ENCODE results near the gene MRNIP.
A peak's percentile ranks its signal among the peaks of the same experiment; 100 is the strongest.

Gene MRNIP

DNA sequence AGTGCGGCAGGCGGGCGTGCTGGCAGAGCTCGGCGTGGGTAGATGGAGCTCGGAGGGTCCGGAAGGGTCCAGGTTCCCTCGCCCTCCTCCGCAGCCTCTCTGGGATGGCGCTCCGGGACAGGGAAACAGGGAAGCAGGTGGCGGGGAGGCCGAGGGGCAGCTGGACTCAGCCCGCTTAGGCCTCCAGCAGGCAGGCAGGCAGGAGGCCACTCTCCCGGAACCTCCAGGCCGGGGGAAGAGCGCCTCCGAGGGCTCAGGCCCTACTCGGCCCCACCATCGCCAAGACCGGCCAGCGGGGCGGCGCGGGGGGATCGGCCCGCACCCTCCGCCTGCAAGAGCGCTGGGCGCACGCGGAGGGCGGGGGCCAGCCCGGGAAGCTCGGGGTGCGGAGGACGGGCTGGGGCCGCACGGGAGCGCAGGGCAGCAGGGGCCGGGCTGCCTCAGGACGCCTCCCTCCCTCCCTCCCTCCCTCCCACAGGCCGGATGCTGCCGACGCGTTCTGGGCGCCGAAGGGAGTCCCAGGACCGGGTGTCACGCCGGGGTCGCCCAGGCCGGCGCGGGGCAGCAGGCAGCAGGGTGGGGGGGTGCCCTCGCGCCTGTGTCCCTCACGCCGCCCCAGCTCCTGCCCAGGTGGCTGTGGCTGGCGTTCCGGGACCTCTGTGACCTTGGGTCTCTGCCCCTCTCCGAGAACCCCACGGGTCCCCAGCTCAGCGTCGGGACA lies 52.9 kb downstream of the MRNIP start:
- no peak for TF ChIP-seq EP300 (IDR thresholded peaks at IDR 0.05; ENCODE audit: borderline replicate concordance)
- no peak for TF ChIP-seq TAF1 (IDR thresholded peaks at IDR 0.05; ENCODE audit: low read depth)
- TF ChIP-seq EGR1 (IDR thresholded peaks at IDR 0.05) = no peak
- no peak for TF ChIP-seq CREB1 (IDR thresholded peaks at IDR 0.05; ENCODE audit: low read depth)
- TF ChIP-seq RAD21 (IDR thresholded peaks at IDR 0.05; ENCODE audit: low read depth) = no peak
- no peak for TF ChIP-seq YY1 (IDR thresholded peaks at IDR 0.05; ENCODE audit: low read depth)
- no peak for TF ChIP-seq ZBTB7A (IDR thresholded peaks at IDR 0.05; ENCODE audit: low read depth)

DNA sequence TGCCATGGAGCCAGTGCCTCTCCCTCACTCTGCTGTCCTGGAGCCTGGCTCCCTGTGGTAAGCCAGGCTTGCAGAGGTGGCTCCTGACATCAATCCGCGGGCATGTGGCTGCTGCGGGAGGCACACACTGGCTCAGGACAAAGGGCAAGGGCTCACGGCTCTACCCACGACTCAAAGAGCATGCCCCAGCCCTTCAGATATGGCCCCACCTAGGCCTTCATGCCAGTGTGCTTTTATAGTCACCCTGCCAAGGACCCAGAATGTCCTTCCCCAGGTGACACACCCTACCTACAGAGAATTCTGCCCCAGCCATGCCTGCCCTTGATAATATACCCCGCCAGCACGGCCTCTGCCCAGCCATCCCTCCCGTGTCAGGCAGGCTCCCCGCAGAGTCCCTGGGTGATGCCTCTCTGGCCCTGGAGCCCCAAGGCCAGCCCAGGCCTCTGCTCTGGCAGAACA lies 53.5 kb downstream of the MRNIP start:
- no peak for TF ChIP-seq NFIC (IDR thresholded peaks at IDR 0.05)

DNA sequence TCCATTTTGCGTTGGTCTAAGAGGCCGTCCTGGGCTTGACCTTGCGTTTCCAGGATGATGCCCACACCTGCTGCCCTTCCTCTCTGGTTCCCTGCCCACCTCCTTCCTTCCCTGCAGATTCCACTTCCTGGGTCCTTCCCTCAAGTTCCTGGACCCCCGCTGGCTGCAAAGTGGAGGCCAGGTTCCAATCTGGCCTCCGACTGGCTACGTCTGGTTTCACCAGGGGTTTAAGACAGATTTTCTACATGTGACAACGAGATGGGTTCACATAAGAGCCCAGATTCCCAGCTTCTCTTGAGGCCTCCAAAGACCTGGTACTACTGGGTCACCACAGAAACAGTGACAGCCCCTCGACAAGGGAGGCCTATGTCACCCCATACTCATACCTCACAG lies 54.1 kb downstream of the MRNIP start:
- TF ChIP-seq TAF1 (IDR thresholded peaks at IDR 0.05; ENCODE audit: low read depth) (no peak), NFIC (IDR thresholded peaks at IDR 0.05) (no peak), RAD21 (IDR thresholded peaks at IDR 0.05; ENCODE audit: low read depth) (no peak)

DNA sequence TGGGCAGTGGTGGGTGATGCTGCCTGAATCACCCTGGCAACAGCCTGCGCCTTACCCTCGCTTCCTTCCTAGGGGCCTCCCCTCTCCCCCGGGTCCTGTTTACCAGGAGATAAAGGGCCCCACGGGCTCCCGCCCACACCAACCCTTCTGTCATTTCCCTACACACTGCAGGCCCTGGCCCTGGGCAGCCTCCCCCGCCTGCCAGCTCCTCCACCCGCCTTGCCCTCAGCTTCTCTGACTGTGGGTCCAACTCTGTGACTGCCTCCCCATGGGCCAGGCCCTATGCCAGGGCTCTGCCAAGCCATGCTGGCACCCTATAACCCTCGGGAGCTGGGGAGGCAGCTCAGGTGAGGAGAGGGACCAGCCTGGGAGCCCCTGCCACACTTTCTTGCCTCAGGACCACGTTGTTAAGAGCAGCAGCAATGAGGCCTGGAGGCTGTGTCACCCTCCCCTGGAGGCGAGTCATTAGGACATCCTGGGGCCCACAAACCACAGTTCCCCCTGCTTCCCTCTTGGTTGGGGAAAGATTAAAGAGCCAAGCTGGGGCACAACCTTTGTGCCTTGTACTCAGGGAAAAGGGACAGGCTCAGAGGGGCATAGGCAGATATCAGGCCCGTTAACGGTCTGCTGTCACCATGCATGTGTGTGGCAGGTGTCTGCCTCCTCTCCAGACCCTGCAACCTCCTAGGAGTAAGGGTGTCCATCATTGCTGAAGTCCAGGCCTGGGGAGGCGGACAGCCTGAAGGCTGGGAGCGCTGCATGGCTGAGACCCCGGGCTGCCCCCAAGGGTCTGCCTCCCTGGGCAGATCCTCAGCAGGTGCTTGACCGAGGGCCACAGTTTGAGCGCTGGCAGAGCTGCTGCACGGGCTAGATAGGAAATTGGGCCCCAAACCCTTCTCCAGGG lies 54.7 kb downstream of the MRNIP start:
- no peak for TF ChIP-seq RAD21 (IDR thresholded peaks at IDR 0.05; ENCODE audit: low read depth)

GRCh38 chr5:179802950-179803562 lies 55.6 kb downstream of the MRNIP start:
- no peak for TF ChIP-seq CEBPB (IDR thresholded peaks at IDR 0.05)
- TF ChIP-seq, protein P1, sequence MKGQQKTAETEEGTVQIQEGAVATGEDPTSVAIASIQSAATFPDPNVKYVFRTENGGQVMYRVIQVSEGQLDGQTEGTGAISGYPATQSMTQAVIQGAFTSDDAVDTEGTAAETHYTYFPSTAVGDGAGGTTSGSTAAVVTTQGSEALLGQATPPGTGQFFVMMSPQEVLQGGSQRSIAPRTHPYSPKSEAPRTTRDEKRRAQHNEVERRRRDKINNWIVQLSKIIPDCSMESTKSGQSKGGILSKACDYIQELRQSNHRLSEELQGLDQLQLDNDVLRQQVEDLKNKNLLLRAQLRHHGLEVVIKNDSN (IDR thresholded peaks at IDR 0.05) = no peak
- 0 out of 2 replicates have a peak, but pooled peaks have one; percentile 43 for TF ChIP-seq ZBTB7A (IDR thresholded peaks at IDR 0.05; ENCODE audit: low read depth)

DNA sequence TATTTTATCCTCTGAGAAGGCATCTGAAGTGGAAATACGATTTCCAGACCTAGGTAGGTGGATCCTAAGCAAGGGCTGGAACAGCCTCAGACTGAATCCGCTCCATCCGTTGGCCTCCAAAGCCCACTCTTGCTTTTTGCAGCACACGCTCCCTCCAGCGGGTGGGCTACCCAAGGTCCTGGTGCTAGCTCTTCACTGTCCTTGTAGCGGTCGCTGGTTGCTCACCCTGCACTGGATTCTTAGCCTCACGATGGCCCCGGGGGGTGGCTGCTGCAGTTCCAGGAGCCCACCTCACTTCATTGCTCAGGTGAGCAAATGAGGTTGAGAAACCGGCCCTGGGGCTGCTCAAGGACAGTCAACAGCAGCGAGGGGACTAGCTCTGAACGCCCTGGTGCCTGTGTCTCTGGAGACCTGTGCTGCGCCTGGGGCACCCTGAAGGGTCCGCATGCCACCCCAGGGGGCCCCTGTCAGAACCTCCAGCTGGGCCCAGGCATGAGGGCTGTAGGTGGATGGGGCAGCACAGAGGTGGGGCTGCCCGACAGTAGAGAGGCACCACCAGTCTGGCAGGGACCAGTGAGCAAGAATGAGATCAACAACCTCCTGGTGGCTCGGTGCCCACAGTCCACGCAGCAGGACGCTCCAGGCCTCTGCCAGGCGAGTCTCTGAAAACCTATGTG lies 56.3 kb downstream of the MRNIP start:
- TF ChIP-seq, protein P2, sequence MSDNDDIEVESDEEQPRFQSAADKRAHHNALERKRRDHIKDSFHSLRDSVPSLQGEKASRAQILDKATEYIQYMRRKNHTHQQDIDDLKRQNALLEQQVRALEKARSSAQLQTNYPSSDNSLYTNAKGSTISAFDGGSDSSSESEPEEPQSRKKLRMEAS (IDR thresholded peaks at IDR 0.05) = peak; percentile 72
- peak; percentile 53 for TF ChIP-seq TCF12 (IDR thresholded peaks at IDR 0.05; ENCODE audit: low read depth)
- TF ChIP-seq, protein P3, sequence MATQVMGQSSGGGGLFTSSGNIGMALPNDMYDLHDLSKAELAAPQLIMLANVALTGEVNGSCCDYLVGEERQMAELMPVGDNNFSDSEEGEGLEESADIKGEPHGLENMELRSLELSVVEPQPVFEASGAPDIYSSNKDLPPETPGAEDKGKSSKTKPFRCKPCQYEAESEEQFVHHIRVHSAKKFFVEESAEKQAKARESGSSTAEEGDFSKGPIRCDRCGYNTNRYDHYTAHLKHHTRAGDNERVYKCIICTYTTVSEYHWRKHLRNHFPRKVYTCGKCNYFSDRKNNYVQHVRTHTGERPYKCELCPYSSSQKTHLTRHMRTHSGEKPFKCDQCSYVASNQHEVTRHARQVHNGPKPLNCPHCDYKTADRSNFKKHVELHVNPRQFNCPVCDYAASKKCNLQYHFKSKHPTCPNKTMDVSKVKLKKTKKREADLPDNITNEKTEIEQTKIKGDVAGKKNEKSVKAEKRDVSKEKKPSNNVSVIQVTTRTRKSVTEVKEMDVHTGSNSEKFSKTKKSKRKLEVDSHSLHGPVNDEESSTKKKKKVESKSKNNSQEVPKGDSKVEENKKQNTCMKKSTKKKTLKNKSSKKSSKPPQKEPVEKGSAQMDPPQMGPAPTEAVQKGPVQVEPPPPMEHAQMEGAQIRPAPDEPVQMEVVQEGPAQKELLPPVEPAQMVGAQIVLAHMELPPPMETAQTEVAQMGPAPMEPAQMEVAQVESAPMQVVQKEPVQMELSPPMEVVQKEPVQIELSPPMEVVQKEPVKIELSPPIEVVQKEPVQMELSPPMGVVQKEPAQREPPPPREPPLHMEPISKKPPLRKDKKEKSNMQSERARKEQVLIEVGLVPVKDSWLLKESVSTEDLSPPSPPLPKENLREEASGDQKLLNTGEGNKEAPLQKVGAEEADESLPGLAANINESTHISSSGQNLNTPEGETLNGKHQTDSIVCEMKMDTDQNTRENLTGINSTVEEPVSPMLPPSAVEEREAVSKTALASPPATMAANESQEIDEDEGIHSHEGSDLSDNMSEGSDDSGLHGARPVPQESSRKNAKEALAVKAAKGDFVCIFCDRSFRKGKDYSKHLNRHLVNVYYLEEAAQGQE (IDR thresholded peaks at IDR 0.05; ENCODE audit: low read depth) = no peak
- TF ChIP-seq NFIC (IDR thresholded peaks at IDR 0.05) = peak; percentile 89
- 0 out of 2 replicates have a peak, but pooled peaks have one; percentile 6 for TF ChIP-seq TEAD4 (IDR thresholded peaks at IDR 0.05)
- TF ChIP-seq EP300 (IDR thresholded peaks at IDR 0.05; ENCODE audit: borderline replicate concordance) = peak; percentile 55; the same call in 1 of the 2 replicates
- no peak for TF ChIP-seq RAD21 (IDR thresholded peaks at IDR 0.05; ENCODE audit: low read depth)

DNA sequence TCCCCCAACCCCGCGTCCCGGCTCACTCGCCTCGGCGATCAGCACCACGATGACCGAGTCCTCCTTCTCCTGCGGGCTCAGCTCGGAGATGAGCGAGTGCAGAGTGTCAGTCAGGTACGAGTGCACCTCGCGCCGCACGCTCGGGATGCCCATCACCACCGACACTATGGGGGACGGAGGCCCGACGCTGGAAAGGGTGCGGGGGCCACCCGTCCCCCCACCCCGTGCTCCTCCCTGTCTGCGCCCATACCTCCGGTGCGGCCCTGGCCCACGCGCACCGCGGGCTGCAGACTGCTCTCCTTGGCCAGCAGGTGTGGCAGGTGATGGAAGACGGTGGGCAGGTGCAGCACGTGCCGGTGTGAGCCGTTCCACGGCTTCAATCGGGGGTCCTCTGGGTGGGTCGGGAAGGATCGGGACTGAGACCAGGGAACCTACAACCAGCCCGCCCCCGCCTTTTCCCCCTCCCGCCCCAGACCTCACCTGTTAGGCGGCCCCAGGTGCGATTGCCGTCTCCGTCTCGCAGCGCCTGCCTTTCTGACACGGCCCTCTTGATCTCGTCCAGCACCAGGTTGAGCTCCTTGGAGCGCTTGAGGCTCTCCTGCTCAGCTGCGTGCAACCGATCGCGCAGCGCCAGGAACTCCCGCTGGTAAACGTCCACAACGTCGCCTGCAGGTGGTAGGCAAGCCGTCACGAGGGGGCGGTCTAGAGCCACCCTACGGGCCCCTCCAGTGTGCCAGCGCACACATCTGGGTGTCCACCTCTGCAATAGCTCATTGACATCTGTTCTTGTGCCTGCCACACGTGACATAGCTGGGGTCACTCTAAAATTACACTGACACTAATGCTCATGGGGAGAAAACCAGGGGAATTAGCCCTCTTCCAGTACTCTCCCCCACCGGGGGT lies 57.1 kb downstream of the MRNIP start:
- no peak for TF ChIP-seq NFIC (IDR thresholded peaks at IDR 0.05)
- TF ChIP-seq, protein P3 (IDR thresholded peaks at IDR 0.05; ENCODE audit: low read depth) = no peak
- no peak for TF ChIP-seq TEAD4 (IDR thresholded peaks at IDR 0.05)
- TF ChIP-seq, protein P1 (IDR thresholded peaks at IDR 0.05) = no peak
- TF ChIP-seq, protein P2 (IDR thresholded peaks at IDR 0.05) = no peak
- peak; percentile 51; the same call in 1 of the 2 replicates for TF ChIP-seq RAD21 (IDR thresholded peaks at IDR 0.05; ENCODE audit: low read depth)
- TF ChIP-seq TAF1 (IDR thresholded peaks at IDR 0.05; ENCODE audit: low read depth) = no peak
- TF ChIP-seq CREB1 (IDR thresholded peaks at IDR 0.05; ENCODE audit: low read depth) = no peak
